ENCODE results near the gene HOXD11. TPM values are rescaled to one million over a fixed set of nuclear protein-coding genes. Genes with fewer than 3 reads are reported as not detected.

Gene HOXD11
- total RNA-seq, 1 donor from 2014 or later = 1.1 TPM

GRCh38 chr2:176130957-176131847 lies 24.1 kb downstream of the HOXD11 start:
- Mint-ChIP-seq H3K27me3 (peaks cover 89% of the 10 kb centered on the region), H3K36me3 (no peaks in the 10 kb centered on the region), H3K27ac (peak overlapping the region; percentile 35), H3K4me3 (peak overlapping the region; percentile 89), H3K9me3 (no peaks in the 10 kb centered on the region), H3K4me1 (ENCODE audit: unreplicated experiment) (peaks cover 37% of the 10 kb centered on the region)
- no peak for TF ChIP-seq CTCF (conservative IDR thresholded peaks at IDR 0.05)
- DNase-seq (ENCODE audit: extremely low spot score, unreplicated experiment) = no peak

GRCh38 chr2:176131848-176132158 lies 24.7 kb downstream of the HOXD11 start:
- DNase-seq (ENCODE audit: extremely low spot score, unreplicated experiment) = no peak
- Mint-ChIP-seq H3K4me3 (peak overlapping the region; percentile 89), H3K27ac (no peak overlapping the region), H3K27me3 (peaks cover 87% of the 10 kb centered on the region), H3K36me3 (no peaks in the 10 kb centered on the region), H3K9me3 (no peaks in the 10 kb centered on the region), H3K4me1 (ENCODE audit: unreplicated experiment) (peaks cover 37% of the 10 kb centered on the region)
- no peak for TF ChIP-seq CTCF (conservative IDR thresholded peaks at IDR 0.05)

- peaks cover 87% of the 10 kb centered on the region for H3K27me3 Mint-ChIP-seq
- no peak for DNase-seq (ENCODE audit: extremely low spot score, unreplicated experiment)
- H3K4me1 Mint-ChIP-seq (ENCODE audit: unreplicated experiment) = peaks cover 37% of the 10 kb centered on the region
- H3K27ac Mint-ChIP-seq = peak overlapping the region; percentile 42
- no peaks in the 10 kb centered on the region for H3K9me3 Mint-ChIP-seq
- TF ChIP-seq CTCF (conservative IDR thresholded peaks at IDR 0.05) = no peak
- H3K36me3 Mint-ChIP-seq = no peaks in the 10 kb centered on the region
- peak overlapping the region; percentile 82 for H3K4me3 Mint-ChIP-seq
These were observed 25.4 kb downstream of the HOXD11 start for GRCh38 chr2:176132205-176133171.

GRCh38 chr2:176133389-176133788 lies 26.3 kb downstream of the HOXD11 start:
- H3K4me1 Mint-ChIP-seq (ENCODE audit: unreplicated experiment) = peaks cover 33% of the 10 kb centered on the region
- peaks cover 87% of the 10 kb centered on the region for H3K27me3 Mint-ChIP-seq
- H3K4me3 Mint-ChIP-seq = peak overlapping the region; percentile 34
- no peak overlapping the region for H3K27ac Mint-ChIP-seq
- peaks cover 2% of the 10 kb centered on the region for H3K36me3 Mint-ChIP-seq
- no peak for DNase-seq (ENCODE audit: extremely low spot score, unreplicated experiment)
- no peak for TF ChIP-seq CTCF (conservative IDR thresholded peaks at IDR 0.05)
- H3K9me3 Mint-ChIP-seq = peaks cover 2% of the 10 kb centered on the region

- peaks cover 3% of the 10 kb centered on the region for H3K36me3 Mint-ChIP-seq
- no peak overlapping the region for H3K4me3 Mint-ChIP-seq
- H3K4me1 Mint-ChIP-seq (ENCODE audit: unreplicated experiment) = peaks cover 26% of the 10 kb centered on the region
- TF ChIP-seq CTCF (conservative IDR thresholded peaks at IDR 0.05) = no peak
- no peak for DNase-seq (ENCODE audit: extremely low spot score, unreplicated experiment)
- H3K9me3 Mint-ChIP-seq = peaks cover 3% of the 10 kb centered on the region
- H3K27me3 Mint-ChIP-seq = peaks cover 87% of the 10 kb centered on the region
- H3K27ac Mint-ChIP-seq = no peak overlapping the region
These were observed 27.0 kb downstream of the HOXD11 start for GRCh38 chr2:176134035-176134434.
